ENCODE measurements around the gene LPCAT3.

GRCh38 chr12:7058850-7059395 is 40.6 kb upstream of the LPCAT3 start:
- TF ChIP-seq EZH2phosphoT487 (IDR thresholded peaks at IDR 0.05; ENCODE audit: insufficient read depth, low read depth) (no peak), EZH2 (IDR thresholded peaks at IDR 0.05; ENCODE audit: insufficient read depth, poor library complexity, severe bottlenecking) (no peak)
